Measurements from ENCODE around the gene MARCOL.
A peak's percentile ranks its signal among the peaks of the same experiment; 100 is the strongest.
"Not testable (repeated sequence)": the region's sequence is repeated elsewhere in the genome, so short reads cannot be mapped to it uniquely, and the experiment has no call there.

MARCOL gene

GRCh38 chr5:148268566-148268965, 30.2 kb downstream of the MARCOL start, which contains the start of gene SPINK13:
Gene SPINK13, plus strand, starts transcription at chr5:148268794. Its CDS starts 1,279 bp downstream, at chr5:148270073.
- DNase-seq = peak; percentile 1

- not testable (repeated sequence) for DNase-seq
Measured at GRCh38 chr5:148275129-148275528, 36.8 kb downstream of the MARCOL start.

GRCh38 chr5:148280893-148281292, 42.6 kb downstream of the MARCOL start:
- DNase-seq = not testable (repeated sequence)

DNA sequence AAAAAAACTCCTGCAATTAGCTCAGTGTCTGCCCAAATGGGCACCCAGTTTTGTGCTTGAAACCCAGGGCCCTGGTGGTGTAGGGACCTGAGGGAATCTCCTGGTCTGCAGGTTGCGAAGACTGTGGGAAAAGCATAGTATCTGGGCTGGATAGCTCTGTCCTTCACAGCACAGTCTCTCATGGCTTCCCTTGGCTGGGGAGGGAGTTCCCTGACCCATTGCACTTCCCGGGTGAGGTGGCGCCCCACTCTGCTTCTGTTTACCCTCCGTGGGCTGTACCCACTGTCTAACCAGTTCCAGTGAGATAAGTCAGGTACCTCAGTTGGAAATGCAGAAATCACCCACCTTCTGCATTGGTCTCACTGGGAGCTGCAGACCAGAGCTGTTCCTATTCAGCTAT, 43.0 kb downstream of the MARCOL start:
- DNase-seq = not testable (repeated sequence)

- peak; percentile 6 for DNase-seq
Measured at GRCh38 chr5:148290271-148291195, 52.2 kb downstream of the MARCOL start.

Data from fibroblast of skin of scalp (primary cell).